ENCODE results near the gene CTNND2.

- TF ChIP-seq POLR2AphosphoS5 (IDR thresholded peaks at IDR 0.05) = no peak
- no peak for TF ChIP-seq POLR2A (IDR thresholded peaks at IDR 0.05; ENCODE audit: low read depth)
Measured at GRCh38 chr5:11888221-11888620, 16.0 kb downstream of the CTNND2 start.

Data from esophagus muscularis mucosa (tissue), 2 donors.